Stromal cell of bone marrow (primary cell): Measurements from ENCODE around the gene TMPRSS3.

Source experiments
- DNase-seq: peaks from one replicate; pipeline ENCODE4 v3.0.0-alpha.2; 2012; ENCODE audit warnings: low read depth

Gene TMPRSS3

DNA sequence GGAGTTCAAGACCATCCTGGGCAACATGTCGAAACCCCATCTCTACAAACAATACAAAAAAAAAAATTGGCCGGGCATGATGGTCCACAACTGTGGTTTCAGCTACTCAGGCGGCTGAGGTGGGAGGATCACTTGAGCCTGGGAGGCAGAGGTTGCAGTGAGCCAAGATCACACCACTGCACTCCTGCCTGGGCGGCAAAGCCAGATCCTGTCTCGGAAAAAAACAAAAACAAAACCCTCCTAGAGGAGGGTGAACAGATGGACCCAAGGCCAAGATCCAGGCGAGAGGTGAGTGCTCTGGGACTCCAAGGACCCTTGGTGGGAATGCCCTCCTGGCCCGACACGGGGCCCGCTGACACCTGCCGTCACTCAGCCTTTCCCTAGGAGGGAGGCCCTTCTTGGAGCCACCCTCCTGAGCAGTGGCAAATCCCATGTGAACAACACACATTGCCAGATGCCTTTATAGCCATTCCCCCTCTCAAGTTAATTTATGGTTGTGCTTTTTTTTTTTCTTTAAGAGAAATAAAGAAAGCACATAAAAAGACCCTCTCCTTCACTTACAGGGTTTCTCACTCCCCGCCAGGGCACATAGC is 45.4 kb downstream of the TMPRSS3 start:
- DNase-seq, result no peak

DNA sequence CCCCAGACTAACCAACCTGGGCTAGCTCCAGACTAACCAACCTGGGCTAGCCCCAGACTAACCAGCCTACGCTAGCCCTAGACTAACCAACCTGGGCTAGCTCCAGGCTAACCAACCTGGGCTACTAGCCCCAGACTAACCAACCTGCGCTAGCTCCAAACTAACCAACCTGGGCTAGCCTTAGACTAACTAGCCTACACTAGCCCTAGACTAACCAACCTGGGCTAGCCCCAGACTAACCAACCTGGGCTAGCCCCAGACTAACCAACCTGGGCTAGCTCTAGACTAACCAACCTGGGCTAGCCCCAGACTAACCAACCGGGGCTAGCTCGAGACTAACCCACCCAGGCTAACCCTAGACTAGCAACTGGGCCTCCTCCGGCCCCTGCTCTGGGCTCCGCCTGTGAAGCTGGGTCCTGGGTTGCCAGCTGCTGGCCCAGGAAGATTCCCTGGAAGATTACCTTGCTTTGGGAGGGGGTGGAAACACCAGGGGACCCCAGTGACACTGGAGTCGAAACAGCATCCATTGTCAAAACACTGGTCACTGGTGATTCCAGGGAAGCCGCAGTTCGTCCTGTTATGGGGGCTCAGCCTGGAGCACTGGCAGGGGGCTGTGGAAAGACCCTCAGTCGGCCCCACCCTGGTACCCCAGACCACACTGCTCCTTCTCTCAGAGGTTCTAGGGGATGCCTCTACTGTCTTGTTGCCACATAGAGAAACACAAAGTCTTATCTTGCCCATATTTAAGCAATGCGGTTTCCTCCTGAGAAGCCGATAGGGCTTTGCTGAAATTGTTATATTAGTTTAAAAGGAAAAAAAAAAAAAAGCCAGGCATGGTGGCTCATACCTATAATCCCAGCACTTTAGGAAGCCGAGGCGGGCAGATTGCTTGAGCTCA is 46.2 kb downstream of the TMPRSS3 start:
- no peak for DNase-seq

DNA sequence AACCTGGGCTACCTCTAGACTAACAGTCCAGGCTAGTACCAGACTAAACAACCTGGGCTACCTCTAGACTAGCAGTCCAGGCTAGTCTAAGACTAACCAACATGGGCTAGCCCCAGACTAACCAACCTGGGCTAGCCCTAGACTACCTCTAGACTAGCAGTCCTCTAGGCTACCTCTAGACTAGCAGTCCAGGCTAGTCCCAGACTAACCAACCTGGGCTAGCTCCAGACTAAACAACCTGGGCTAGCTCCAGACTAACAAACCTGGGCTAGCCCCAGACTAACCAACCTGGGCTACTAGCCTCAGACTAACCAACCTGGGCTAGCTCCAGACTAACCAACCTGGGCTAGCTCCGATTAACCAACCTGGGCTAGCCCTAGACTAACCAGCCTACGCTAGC is 47.1 kb downstream of the TMPRSS3 start:
- no peak for DNase-seq

DNA sequence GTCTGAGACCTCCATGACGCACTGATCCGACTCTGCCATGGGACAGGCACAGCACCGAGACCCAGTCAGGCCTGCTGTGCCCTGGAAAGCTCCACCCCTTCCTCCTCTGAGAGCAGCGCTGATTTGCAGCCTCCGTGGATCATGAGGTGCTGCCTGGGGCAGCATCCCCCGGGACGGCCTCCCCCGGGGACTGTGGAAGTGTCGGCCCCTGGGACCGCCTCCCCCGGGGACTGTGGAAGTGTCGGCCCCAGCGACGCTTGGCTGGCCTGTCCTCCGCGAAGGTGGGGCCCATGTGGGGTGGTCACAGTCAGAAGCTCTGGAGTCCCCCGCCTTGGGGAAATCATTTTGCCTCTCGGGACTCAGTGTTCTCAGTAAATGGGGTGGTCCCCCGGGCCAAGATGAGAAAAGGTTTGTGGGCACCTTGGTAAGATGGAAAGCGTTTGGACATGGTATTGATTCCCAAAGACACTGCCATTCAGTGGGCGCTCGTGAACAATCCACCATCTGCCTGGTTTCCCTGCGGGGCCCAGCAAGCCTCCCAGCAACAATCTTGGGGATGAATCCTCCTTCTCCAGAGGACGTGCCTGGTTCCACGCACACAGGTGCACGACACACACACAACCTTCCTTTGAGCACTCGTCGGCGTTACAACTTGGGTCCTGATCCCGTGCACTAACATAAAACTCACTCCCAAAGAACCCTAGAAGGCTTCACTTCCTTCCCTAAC is 48.1 kb downstream of the TMPRSS3 start:
- DNase-seq, result no peak

DNA sequence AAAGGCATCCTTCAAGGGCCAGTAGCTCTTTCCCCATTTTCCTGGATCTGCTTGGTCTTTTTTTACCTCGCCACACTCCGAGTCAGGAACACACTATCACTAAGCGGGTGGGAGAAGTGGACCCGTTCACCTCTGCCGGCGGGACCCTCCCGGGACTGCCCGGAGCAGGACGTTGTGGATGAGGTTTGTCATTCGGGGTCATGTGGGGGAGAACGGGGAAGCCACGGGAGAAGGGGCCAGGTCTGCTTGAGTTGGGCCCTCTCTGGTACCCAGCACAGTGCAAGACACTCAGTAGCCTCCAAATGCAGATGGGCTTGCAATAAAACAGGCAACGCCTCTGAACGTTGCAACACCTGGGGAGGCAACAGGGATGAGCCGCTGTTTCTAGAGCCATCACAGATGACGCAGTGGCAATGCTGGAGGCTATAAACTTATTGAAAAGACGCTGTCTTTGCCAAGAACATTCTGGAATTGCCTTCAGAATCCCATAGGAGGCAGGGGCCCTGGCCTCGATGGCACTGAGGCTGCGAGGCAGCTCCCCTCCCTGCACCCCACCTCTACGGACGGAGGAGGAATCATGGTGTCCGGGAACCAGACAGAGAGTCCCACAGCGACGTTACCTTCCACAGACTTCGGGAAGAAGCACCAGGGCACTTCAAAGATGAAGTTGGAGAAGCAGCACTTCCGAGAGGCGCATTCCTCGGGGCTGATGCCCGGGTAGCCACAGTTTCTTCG is 48.8 kb downstream of the TMPRSS3 start:
- no peak for DNase-seq

DNA sequence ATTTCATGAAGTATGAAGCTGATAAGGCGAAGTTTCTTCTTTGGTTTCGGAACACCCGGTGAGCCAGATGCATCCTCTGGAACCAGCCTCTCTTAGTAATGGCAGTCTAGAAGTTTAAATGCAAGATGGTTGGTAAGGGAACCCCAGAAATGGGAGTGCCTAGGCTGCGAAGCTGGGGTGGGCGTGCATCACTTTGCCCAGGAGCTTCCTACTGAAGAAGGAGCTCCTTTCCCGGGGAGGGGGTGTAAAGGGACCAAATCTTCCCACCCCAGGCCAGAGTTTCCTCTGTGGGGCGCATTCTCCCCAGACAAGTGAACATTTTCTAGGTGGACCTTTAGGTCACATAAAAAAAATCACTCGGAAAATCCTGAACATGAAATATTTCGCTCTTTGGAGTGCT is 49.4 kb downstream of the TMPRSS3 start:
- DNase-seq, result no peak

DNA sequence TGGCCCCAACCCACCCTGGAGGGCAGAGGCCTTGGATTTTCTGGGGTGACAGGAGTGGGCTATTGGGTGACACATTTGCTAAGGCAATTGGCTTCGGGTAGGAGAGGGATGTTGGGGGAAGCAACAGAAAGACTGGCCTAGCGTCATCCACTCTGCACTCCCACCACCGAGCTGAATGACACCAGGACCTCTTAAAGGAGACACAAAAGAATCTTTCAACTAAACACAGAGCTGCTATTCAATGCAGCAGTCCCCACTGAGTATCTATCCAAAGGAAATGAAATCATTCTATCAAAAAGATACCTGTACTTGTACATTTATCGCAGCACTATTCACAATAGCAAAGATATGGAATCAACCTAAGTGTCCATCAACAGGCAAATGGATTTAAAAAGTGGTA is 51.2 kb downstream of the TMPRSS3 start:
- DNase-seq, result no peak

DNA sequence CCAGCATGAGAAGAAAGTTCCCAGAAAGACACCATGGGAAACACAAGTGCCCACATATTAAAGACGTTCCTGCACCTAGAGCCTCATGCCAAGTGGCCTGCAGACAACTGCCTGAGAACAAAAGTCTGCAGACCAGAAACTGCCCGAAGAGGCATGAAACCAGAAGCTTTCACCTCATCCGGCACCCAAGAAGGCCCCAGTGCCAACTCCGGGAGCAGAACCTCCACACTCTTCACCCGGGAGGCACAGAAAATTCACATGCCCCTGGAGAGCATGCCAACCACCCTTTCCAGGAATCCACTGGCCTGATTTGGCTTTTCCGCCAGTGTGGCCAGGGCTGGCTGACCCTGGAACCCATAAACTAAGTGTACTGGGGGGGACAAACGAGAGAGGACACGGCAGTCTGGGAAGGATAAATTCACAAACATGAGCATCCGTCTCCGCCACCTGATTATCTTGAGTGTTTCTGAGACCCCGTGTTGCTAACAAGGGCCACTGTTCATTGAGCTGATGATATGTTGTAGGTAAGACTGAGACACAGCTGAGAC is 51.8 kb downstream of the TMPRSS3 start:
- DNase-seq, result no peak

DNA sequence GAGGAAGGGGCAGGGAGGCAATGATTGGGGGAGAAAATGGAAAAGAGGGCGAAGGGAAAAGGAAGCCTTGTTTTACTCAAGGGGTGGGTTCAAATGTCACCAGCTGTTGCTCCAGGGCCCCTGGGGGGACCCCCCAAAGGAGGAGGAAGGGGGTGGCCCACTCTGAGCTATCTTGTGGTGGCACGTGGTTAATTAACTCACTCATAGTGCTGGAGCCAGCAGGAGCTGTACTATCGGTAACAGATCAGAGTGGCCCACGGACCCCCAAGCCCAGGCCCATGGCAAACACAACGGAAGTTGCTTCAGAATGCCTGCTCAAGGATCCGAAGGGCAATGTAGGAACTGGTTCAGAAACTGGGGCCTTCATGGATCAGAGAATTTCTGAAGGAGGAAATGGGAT is 52.3 kb downstream of the TMPRSS3 start:
- DNase-seq, result no peak

DNA sequence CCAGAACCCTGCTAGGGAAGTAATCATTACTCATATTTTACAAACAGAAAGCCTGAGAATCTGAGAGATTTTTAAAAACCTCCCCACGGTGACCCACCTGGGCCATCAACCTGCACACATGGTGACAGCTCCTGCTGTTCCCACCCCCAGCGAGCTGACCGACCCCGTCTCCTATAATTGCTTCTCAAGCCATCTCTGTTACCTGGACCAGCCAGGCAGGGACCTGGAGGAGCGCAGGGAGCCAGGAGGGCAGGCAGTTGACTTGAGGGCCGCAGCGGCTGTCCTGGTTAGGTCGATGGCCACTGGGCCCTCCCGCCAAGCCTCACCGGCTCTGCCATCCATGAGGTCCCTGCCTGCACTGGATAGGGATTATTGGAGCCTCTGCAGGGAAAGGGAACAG is 52.8 kb downstream of the TMPRSS3 start:
- no peak for DNase-seq

DNA sequence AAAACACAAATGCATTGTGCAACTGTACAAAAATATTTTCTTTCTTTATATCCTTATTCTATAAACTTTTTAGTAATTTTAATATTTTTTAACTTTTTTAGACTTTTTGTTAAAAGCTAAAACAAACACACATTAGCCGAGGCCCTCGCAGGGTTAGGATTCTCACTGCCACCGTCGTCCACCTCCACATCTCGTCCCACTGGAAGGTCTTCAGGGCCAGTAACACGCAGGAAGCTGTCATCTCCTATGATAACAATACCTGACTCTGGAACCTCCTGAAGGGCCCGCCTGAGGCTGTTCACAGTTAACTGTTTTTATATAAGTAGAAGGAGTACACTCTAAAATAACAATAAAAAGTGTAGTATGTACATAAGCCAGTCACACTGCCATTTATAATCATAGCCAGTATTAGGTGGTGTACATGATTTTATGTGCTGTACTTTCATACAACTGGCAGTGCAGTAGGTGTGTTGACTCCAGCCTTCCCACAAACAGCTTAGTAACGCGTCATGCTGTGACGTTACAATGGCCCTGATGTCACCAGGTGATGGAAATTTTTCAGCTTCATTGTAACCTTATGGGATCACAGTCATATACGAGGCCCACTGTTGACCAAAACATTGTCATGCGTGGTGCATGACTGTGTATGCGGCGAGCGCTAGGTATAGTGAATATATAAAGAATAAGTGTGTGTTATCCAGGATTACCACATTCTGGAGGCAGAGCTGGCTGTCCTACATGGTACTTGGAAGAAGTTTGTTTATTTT is 53.9 kb downstream of the TMPRSS3 start:
- DNase-seq, result no peak

DNA sequence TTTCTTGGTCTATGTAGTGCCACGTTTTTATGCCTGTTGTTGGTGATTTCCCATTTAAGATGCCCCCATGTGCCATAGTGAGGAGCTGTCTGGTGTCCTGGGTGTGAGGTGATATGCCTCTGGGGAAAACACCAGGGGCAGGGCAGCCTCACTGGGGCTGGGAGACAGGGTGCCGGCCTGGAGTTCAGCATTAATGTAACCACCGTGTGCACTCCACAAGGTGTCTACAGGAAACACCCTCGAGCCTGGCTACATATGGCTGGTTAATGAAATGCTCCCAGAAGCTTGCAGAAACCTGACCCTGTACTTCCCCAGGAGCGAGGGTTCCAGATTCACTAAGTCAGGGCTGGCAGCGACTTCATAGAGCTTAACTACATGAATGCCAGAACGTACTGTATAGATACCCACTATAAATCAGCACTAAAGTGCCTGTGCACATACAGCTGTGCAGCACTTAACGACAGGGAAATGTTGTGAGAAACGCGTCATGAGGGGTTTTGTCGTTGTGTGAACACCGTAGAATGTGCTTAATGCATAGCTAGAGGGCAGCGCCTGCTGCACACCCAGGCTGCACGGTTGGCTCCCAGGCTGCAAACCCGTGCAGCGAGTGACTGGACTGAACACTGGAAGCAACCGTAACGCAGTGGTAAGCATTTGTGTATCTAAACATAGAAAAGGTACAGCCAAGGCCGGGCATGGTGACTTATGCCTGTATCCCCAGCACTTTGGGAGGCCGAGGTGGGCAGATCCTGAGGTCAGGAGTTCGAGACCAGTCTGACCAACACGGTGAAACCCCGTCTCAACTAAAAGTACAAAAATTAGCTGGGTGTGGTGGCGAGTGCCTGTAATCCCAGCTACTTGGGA is 55.4 kb downstream of the TMPRSS3 start:
- DNase-seq, result no peak

DNA sequence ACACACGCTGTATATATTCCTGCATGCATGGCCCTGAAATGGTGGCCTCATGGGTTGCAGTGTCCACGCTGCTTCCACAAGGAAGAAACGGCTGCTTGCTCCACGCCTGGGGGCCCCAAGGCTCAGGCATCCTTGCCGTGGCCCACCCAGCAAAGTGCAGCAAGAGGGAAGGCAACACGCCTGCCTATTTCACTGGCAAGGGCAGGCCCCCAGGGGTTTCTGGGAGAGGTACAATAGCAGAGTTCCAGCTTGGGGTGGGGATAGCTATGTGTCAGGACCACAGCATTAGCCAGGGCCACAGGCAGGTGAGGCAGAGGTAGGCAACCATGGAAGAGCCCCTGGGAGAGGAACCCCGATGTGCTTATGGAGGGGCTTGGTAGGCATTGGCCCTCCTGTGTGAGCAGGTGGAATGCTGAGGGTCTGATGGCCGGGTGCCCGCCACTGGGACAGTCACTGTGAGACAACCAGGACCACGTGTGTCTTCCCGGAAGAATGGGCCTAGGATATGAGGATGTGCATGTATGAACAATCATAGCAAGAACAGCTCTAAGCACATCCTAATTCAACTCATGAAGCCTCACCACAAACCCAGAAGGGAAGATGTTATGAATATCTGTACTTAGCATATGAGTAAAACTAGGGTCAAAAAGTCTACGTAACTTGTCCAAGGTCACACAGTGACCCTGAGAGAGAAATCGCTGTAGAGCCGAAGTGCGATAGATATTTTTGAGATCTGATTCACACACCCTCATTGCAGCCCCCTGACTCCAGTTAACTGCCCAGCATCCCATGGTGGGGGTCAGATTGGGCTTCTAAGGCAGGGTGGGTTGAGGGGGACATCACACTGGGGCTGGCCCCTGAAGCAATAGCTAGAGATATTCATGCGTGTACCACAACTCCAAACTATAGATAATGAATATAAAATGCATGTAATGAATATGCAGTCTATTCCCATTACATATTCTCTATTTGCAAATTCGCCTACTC is 56.8 kb downstream of the TMPRSS3 start:
- DNase-seq, result no peak

DNA sequence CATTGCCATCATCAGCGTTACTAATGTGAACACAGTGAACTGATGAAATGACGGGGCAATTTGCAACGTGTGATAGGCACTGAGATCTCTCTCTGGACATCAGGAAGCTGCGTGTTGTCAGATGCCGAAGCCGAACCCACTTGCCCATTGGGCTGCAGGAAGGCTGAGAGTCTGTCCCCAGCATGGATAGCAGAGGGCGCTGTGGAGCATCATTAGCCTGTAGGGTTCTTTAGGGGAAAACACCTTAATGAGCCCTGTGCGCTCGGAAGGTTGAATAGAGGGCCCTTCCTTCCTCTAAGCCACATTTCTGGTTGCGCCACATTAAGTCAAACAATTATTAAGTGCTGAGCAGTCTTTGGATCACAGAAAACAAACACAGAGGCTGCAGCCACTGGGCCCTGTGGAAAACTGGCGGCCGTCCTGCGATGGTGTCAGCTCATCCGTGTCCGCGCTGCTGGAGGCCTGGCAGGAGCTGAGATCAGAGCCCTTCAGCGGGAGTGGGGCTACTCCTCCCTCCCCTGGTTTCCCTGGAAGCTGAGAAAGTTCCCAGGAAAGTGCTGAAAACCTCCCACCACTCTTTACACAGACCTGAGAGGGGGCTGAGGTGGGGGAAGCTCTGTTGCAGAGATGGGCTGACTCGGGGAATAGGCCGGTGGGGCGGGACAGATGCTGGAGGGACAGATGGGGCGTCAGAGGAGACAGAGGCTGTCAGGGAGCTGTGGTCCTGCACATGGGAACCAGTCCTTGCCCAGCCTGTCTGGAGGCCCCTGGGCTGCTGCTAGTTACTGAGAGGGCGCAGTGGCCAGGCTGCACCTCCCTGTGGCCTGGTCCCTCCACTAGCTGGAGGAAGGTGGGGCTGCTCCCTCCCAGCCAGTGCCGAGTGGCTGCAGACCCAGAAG is 57.8 kb downstream of the TMPRSS3 start:
- peak; percentile 4 for DNase-seq

DNA sequence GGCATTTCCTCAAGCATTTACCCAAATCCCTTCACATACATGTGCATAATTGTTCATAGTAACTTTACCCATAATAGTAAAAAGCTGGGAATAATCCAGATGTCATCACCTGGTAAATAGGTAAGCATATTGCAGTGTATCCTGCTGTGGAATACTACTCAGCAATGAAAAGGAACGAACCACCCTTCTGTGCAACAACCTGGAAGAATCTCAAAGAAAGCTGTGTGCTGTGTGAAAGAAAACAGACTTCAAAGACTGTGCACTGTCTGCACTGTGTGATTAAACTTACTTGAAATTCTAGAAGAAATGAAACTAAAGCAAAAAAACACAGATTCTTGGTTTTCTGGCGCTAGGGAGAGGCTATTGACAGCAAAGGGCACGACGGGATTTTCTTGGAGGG is 58.6 kb downstream of the TMPRSS3 start:
- DNase-seq, result no peak

DNA sequence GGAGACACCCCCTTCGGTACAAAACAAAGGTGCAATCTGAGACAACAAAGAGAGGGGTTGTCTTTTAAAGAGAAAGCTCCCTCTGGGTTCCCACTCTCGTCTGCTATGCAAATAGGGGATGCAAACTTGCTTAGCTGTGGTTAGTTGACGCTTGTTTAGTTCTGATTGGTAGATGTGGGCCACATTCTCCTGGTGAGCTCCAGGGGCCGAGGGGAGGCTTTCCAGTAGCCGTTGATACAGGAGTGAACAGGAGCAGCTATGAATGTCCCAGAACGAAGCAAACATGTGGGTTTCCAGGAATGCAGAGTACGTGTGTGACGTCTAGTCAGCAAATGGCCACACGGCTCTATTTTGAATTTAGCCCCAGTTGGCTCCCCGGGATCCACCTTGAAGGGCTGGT is 59.8 kb downstream of the TMPRSS3 start:
- DNase-seq, result no peak

DNA sequence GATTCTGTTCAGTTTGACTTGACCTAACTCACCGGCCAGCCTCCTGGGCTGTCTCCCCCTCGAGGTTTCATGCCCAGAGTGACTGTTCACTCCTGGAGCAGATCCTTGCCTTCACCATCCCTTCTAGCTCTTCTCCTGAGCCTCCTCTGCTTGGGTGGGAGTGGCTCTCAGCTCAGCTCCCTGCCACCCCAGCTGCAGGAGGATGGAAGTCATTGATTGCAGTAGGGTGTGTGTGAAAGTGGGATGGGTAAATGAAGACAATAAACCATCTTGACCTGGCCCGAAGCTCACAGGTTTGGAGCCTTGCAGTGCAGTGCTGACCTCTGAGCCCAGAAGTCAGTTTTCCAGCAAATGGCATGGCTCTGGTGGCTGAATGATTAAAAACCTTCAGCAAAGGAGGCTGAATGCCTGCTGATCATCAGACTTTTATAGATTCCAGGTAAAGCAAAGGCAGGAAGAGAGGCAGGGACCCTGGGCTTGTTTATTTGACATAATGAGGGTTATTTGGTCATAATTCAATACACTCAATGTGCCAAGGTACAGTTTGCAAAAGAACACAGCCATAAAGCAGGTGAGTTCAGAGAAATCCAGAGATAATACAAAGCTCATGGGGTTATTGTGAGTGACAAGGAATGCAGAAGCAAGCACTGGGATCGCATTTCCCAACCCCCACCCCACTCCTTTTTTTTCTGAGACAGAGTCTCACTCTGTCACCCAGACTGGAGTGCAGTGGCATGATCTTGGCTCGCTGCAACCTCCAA is 63.1 kb downstream of the TMPRSS3 start:
- no peak for DNase-seq
